NCI-H1105 treated with DMSO at 0.1 percent for 48 hours (cell line): ENCODE measurements around the gene CLRN3.

Experiments
- DNase-seq: peaks from one replicate; lab custom pipeline; 2025; lab: John Stamatoyannopoulos, UW

Gene CLRN3

DNA sequence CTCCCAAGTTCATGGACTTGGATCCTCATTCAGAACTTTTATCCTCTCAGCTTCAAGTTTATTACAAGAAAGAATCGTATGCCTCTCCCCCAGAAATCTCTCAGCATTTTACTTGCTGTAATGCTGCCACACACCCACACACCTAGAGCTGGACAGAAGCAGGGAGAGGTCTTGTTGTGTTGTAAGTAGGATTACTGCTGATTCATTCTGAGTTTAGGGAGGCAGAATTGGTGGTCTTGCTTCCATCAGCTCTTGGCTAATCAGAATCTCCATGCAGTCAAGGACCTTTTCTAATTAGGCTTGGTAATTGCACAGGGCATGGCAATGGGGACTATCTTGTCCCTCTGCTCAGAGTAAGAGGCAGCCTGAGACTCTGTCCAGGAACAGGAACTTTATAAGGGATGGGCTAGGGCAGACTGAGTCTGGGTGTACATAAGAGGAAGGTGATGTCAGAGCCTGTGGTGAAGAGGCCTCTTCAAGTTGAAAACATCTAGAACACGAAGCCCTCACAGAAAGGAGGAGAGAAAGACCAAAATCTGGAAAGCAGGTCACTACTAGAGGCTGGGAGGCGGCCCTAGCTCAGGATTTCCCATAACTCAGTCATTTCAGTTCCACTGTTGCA lies 7.1 kb upstream of the CLRN3 start:
- DNase-seq = no peak

DNA sequence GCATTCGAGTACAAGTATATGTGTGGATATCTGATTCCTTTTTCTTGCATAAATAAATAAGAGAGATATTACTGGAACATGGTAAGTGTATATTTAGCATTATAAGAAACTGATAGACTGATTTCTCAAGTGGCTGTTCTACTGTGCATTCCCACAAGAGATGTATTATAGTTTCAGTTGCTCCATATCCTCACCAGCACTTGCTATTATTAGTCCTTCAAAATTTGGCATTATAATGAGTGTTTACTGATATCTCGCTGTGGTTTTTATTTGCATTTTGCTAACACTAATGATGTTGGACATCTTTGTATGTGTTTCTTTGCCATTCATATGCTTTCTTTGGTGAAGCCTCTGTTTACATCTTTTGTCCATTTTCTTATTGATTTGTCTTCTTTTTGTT lies 4.4 kb upstream of the CLRN3 start:
- no peak for DNase-seq

DNA sequence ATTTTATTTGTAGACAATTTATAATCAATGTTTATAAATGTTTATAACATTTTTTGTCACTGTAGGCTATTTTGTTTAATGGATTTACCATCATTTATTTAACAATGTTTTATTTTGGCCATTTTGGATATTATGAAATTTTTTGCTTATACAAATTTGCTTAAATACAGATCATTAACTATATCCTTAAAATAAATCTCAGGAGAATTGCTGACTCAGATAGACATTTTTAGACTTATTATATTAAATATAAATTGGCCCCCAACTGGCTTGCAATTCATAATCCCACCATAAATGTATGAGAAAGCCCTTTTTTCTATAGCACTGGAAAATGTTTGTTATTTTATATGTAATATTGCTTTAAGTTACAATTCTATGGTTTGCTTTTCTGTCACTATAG lies 3.8 kb upstream of the CLRN3 start:
- no peak for DNase-seq

DNA sequence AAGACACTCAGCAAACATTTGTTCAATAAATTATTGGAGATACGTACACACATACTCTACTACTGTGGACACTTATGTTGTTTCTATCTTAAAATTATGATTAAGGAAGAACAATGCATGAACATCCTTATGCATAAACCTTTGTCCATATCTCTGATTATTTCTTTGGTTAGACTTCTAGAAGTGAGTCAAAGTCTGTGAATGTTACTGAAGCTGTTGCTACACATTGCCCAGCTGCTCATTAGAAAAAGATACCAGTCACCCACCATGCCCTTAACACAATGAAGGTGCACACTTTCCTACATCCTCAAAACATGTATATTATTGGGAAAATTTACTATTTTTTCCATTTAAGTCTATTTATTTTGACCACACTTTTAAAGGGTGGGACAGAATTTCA lies 1.4 kb upstream of the CLRN3 start:
- DNase-seq = no peak

DNA sequence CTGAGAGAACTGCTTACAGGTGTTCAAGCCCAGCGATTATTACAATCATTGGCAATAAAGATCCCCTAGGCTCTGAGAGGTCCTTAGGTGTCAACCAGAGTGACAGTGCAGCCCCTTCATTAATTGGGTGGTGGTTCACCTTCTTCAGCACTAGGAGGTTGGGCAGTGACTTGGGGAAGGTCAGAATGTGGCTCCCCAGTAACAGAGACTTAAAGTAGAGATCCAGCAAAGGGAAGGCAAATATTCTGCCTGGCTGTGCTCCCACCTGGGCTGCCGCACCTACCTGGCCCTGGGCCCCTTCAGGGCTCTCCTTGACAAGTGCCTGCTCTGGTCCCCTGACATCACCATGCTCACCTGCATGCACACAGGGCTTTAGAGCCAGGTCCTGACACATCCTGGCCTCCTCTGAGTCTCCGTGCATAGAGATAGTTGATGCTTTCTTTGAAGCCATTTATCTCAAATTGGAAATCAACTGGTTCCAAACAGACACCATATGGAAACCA lies 1.9 kb downstream of the CLRN3 start:
- DNase-seq = no peak

DNA sequence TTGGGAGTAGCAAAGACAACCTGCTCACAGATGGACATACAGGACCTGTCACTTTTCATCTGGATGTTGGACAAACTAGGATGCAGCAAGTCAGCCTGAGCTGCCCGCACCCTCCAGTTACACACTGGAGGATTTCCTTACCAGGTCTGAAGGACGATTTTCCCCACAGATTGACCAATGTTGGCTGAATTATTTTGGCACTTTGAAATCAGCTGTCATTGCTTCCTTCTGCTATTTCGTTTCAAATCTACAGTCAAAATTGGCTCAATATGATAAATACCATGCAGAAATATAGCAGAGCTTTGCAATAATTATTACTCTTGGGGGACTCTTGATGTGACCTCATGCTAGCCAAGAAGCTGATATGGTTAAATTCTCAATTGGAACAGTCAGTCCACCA lies 2.5 kb downstream of the CLRN3 start:
- no peak for DNase-seq

DNA sequence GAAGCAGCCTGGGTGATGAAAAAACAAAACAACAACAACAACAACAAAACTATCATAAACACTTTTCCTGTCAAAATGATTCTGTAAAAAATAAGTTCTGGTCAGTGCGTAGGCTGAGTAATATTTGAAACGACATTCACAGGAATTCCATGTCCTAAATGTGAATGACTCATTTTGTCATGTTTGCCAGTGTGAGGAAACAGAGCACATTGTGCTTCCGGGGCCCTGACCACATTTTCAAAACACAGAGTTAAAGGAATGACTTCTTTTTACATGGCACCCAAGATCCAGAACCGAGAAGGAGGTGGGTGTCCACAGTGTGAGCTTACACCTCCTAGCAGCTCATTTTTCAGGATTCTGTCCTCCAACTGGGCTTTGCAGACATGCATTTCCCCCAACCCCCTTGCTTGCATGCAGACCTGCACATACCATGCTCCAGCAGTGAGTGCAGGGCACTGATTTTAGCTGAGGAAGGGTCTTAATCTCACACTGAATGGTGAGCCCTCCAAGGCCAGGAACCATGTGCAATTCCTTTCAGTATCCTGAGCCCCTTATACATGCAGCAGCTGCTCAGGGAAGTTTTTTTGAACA lies 3.0 kb downstream of the CLRN3 start:
- DNase-seq = no peak

DNA sequence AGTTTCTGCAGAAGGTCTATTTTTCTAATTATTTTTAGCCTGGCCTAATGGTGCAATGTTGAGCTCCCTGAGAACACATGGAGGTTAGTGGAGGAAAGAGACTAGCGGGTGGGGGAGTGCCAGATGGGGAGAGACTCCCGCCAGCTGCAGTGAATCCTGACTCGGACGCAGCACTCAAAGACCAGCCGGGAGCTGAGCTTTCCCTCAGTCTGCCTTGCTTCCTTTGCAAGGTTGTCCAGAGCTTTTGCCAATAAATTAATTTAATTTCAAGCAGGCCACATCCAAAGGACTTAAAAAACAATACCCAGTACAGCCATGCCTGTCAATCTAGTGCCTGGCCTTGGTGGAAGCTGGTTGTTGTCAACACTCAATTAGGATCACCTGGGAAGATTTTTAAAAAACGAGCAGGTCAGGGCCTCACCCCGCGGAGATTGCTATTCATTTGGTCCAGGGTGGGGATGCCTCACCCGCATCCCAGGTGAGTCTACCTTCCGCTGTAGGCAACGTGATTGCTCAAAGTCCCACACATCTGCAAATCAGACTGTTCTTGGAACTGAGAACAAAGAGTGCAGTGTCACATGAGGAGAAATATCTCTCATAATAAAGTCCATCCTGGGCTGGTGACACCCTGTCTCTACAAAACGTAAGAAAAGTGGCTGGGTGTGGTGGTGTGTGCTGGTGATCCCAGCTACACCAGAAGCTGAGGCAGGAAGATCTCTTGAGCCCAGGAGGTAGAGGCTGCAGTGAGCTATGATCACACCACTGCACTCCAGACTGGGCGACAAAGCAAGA lies 4.0 kb downstream of the CLRN3 start:
- DNase-seq = no peak

DNA sequence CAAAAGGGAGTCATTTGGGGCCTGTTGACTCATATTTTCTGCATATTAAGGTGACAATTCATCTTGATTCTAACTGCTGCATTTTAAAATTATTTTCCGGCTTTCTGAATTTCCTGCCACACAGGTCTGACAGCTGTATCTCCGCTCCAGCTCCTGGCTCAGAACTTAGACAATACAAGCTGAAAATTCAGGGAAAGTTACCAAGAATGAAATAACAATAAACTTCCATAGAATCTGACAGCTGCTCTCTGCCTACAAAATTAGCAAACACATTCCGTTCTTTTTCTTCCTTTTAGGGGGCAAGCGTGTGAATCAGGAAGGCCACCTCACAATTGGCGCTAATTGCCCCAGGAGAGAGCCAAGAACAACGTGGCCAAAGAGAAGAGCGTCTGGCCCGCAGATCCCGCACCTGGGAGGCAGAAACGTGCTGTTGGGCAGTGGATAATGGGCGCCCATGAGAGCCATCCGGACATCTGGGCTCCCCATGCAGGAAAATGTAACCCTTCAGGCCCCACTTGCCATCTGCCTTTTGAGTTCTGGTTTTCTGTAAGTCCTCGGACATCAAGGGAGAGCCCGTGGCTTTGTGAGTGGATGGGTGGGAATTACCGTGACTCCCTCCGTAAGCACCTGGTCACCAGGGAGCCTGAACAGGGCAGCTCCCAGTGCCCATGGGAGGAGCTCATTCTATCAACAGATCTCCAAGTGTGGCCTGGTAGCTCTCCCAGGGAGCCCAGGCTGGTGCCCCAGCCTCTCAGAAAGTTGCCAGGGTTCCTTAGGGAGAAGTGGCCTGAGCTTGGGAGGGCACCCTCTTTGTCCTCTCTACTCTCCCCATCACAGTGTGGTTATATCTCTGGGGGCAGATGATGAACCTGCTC lies 5.0 kb downstream of the CLRN3 start:
- DNase-seq = no peak

DNA sequence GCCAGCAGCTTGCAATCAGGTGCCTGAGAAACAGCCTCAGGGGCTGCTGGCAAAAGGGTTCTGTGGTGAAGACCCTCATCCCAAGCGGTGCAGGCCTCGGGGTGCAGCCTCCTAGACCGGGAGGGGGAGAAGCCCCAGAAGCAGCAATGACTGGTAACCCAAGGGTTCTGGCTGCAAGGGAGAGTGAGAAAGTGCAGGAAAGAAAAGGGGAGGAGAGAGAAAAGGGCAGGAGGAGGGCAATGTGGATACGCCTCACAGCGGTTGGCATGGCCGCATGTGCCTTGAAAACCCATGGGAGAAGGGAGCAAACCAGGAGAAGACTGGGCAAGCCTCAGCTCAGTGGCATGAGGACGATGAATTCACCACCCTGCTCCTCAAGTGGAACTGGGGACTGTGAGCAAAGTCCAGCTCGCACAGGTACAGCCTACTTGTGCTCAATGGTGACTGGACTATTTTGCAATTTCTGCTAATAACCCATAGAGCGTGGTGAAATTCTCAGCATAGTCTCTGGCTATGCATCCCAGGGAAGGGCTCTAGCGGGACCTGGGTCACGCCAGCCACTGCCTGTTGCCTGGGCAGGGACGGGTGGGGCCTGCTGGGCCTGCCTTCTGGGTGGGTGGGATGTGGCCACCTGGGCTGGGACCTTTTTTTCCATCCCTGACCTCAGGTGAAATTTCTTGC lies 6.2 kb downstream of the CLRN3 start:
- no peak for DNase-seq

DNA sequence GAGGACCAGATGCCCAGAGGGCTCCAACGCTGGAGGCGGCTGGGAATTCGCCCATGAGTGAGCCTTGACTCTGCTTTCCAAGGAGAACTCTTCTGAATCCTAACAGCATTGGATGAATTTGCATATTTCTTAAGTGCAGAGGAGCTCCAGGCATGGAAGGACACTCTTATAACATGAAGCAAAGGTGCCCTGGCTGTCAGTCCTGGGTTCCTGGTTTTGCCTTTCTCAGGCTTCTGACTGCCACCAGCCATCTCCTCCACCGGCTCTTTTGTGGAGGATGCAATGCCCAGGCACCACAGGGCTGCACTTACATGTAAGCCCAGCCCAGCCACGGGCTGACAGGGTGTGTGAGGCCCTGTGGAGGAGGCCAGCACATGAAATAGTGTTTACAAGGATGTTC lies 8.2 kb downstream of the CLRN3 start:
- DNase-seq = no peak

DNA sequence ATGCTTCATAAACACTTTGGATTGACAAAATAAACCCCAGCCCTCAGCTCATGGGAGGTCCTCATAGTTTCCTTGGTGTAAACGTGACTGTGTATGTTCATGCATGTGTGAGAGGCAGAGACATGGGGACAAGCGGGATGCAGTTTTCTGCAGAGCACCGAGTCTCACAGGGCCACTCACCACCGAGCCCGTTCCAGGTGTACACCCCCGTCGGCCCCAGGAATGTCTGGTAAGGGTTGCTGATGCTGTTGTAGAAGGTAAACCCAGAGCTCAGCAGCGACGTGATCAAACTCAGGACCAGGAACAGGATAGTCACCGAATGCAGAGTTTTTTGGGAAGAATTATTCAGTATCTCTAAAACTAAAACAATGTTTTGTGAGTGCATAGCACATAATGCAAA lies 9.2 kb downstream of the CLRN3 start:
- DNase-seq = no peak

DNA sequence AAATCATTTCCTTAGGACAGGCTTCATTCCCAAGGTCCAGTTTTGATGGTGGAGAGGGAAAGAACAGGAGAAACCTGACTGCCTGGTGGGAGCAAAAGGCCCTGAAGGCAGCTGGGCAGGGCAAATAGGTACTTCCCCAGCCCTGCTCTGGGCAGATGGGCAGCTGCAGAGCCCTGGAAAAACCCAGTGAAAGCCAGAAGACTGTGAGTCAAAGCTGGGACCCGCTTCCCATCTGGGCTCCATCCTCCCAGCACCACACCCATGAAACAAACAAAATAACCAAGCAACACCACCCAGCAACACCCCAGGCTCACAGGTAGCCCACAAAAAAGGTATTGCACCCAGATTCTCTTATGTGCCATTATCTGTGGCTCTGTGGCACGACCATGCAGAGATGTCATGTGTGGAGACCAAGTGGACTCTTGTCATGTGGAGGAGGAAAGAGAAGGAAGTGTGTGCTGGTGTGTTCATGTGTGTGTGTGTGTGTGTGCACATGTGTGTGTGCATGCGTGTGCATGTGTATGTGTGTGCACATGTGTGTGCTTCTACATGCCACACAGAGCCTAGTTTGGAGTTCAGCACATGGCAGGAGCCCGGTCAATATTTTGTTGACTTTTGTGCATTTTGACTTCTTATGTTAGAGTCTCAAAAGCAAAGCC lies 9.8 kb downstream of the CLRN3 start:
- no peak for DNase-seq

DNA sequence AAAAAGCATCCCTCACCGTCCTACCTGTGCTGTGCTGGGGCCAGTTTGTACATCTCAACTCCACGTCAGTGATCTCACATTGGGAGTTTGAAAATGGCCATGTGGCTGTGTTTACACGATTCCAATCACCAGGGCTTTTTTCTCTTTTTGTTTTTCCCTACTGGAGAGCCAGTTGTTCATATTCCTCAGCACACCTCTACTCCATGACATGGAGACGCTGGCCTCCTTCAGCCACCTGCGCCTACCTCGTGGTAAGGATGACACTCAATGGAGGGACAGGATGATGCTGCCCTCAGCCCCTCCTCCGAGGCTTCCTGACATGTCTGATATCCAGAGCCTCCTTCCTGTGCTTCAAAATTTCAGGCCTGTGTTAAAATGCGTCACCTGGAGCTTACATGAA lies 10.3 kb downstream of the CLRN3 start:
- DNase-seq = no peak

DNA sequence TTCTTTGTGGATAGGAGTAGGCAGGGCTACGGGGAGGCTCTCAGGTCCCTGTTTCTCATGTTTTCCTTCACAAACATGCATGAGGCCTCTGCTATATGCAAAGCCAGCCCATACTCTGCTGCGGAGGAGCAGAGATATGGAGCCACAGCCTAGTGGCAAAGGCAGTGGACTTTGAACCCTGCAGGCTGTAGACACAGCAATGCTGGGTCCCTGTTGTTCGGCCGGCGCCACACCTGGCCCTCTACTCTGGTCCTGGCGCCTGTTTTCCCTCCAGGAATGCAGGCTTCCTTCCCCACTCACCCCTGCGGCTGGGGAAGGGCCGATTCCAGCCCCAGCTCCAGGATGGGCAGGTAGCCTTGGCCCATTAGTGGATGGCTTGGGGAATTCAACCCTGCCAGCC lies 11.5 kb downstream of the CLRN3 start:
- no peak for DNase-seq

DNA sequence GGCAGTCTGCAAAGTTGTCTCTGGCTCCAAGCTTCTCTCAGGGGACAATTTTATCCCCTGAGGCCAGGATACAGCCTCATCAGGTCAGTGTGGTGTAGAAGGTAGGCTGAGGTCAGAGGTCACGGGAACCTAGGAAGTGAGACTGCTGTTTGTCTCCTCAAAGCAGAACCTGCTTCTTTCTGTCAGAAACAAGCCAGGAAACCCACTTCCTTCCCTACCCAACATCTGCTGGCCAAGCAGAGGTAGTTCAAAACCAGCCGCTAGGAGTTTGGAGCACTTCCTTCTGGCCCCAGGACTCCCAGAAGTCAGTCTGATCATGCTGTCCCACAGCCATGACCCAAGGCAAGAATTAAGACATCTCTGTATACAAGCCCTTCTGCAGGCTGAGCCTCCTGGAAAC lies 12.2 kb downstream of the CLRN3 start:
- DNase-seq = no peak

DNA sequence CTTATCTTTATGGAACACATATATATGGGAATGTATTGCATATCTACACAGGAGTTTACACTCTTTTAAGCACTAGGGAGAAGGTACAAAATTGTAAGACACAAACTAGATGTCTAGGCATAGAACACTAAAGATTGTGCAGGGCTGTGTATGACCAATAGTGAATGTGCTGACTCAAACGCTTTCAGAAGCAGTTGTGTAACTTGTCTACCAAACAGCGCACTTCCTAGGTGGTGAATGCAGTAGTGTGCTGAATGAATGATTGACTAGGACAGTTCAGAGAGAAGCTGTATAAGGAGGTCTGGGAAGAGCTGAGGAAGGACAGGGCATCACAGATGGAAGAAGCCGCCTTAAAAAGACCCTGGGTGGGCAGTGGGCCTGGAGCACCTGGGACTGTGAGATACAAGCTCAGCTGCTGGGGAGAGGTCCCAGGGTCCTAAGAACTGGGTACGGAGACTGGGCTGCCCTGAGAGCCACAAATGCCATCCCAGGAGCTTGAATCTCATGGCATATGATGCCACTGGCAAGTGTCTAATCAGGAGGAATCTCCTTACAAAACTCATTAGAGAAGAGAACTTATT lies 14.2 kb downstream of the CLRN3 start:
- no peak for DNase-seq

DNA sequence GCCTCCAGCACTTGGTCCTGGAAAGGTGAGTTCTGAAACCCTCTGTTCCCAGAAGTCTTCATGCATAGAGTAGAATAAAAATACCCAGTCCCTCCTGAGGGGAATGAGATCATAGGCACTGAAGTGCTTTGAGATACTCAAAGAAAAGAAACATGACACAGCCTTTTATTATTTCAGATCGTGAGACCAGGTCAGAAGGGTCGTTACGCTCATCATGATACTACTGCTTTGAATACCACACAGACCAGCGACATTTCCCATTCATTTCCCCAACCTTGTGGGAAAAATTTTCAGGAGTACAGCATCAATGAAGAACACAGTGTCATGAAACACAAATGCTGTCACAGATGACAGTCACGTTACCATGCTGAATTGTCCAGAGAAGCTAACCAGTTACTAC lies 15.0 kb downstream of the CLRN3 start:
- no peak for DNase-seq

DNA sequence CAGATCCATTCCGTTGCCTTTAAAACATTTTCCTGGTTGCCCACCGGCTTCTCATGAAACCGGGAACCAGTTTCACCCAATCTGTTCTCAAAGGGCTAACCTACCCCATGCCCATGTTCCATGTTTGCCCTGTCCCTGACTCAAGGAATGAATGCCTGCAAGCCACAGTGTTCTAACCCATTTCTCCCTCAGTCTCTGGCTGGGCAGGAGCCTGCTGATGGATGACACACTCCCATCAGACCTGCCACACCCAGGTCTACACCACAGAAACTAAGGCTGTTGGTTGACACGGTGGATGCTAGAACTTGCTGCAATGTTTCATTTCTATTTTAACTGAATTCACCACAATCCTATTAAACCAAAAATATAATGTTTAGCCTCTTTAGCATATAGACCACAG lies 15.6 kb downstream of the CLRN3 start:
- no peak for DNase-seq

DNA sequence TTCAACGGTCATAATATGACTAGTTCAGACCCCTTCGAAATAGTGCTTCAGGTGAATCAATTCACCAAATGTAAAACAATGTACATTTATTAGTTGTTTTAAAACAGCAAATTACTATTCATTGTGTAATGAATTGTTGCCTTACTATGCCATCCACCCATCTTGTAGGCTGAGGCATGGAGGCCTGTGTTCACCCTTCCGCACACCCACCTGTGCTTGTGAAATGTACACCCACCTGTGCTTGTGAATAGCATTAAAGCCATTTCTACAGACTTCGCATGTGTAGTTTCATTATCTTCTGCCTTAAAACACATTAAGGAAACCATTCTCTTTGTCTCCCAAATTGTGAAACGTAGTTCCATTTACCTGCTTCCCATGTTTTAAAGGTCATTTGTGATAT lies 16.8 kb downstream of the CLRN3 start:
- no peak for DNase-seq

DNA sequence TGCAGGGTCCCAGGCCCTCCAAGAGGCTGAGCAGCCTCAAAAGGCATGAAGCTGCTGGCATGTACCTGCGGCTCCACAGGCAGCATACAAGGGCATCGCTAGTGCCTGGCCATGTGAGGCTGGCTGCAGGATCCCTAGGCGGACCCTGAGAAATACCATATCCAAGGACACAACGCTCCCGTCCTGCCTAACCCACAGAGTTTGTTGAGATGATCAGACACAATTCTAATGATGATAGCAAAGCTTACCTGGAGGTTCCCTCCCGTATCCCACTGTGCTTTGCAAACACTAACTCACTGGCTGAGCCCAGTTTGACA lies 17.3 kb downstream of the CLRN3 start:
- DNase-seq = no peak
